Naive thymus-derived CD8-positive, alpha-beta T cell (primary cell): ENCODE results near the gene ZNF566. TPM values are rescaled to one million over a fixed set of nuclear protein-coding genes. Genes with fewer than 3 reads are reported as not detected.

Experiments
- polyA plus RNA-seq, 3 donors: library from polyadenylated mRNA; unstranded; fragments of 300-500 nt; fragmentation: Illumina TruSeq; gene quantifications; one replicate each; pipeline ENCODE4 v1.2.3, GENCODE V29; 2021
- total RNA-seq, 8 experiments: library from RNA in 2 of 8; stranded (reverse) in 2 of 8; gene quantifications; one replicate each; pipeline ENCODE4 v1.2.3 and lab custom pipeline; 2021 to 2026

Gene ZNF566
- total and polyA plus RNA-seq, 5 experiments from 2014 or later: 9.0 to 24.2 (median 22.7) TPM

Other genes with a start within 250 kb of the ZNF566 start
- 10 to 100 TPM; 21.3 to 22.1 TPM for gene ZFP14, start 110.4 kb downstream of the ZNF566 start, total RNA-seq
- gene ZFP14, start 110.4 kb downstream of the ZNF566 start, polyA plus RNA-seq: 1 to 10 TPM; 3.4 to 5.5 (median 4.6) TPM
- gene ZFP82, start 70.9 kb downstream of the ZNF566 start, total RNA-seq: 10 to 100 TPM; 10.1 to 12.4 TPM
- 10 to 100 TPM in 1 of 3 donors, 1 to 10 TPM in 2; 2.8 to 13.5 (median 5.3) TPM for gene ZFP82, start 70.9 kb downstream of the ZNF566 start, polyA plus RNA-seq
- 10 to 100 TPM; 19.1 to 20.5 TPM for gene ZNF260, start 38.7 kb upstream of the ZNF566 start, total RNA-seq
- 1 to 10 TPM; 5.5 to 9.8 (median 8.2) TPM for gene ZNF260, start 38.7 kb upstream of the ZNF566 start, polyA plus RNA-seq
- gene ZNF529, start 83.7 kb upstream of the ZNF566 start, total RNA-seq: 10 to 100 TPM; 36.1 to 40.8 TPM
- 10 to 100 TPM in 1 of 3 donors, 1 to 10 TPM in 2; 8.0 to 10.6 (median 9.9) TPM for gene ZNF529, start 83.7 kb upstream of the ZNF566 start, polyA plus RNA-seq
- 10 to 100 TPM; 22.6 to 25.2 TPM for gene ZNF382, start 115.8 kb upstream of the ZNF566 start, total RNA-seq
- 1 to 10 TPM; 3.3 to 7.9 (median 7.1) TPM for gene ZNF382, start 115.8 kb upstream of the ZNF566 start, polyA plus RNA-seq
- 10 to 100 TPM; 24.2 to 25.0 TPM for gene ZNF461, start 177.3 kb upstream of the ZNF566 start, total RNA-seq
- gene ZNF461, start 177.3 kb upstream of the ZNF566 start, polyA plus RNA-seq: 1 to 10 TPM; 3.3 to 4.5 (median 3.5) TPM
- 10 to 100 TPM; 17.6 to 20.7 TPM for gene ZNF567, start 198.1 kb upstream of the ZNF566 start, total RNA-seq
- 10 to 100 TPM in 1 of 3 donors, 1 to 10 TPM in 2; 6.3 to 11.0 (median 9.6) TPM for gene ZNF567, start 198.1 kb upstream of the ZNF566 start, polyA plus RNA-seq